Upper lobe of left lung (tissue), 6 donors: ENCODE results near the gene CD247. TPM values are rescaled to one million over a fixed set of nuclear protein-coding genes. Genes with fewer than 3 reads are reported as not detected.

Experiments
- ATAC-seq, 2 donors: fragments of 200-7000 bp; cut with Tn5 transposase; one replicate each; pipeline ENCODE4 v1.9.1; 2022; ENCODE audit warnings: mild to moderate bottlenecking in 2 of 2, moderate library complexity in 2 of 2; ENCODE audit not compliant: low FRiP score in 2 of 2
- DNase-seq, 2 donors: peaks; one replicate each; pipeline ENCODE4 v3.0.0-alpha.2; 2019 to 2020
- H3K27ac ChIP-seq, 4 donors: fragments of 200-600 bp; sonication (generic); one replicate each; pipeline ENCODE4 v1.5.1; 2016 to 2019
- H3K27me3 ChIP-seq, 4 donors: fragments of 200-600 bp; sonication (generic); one replicate each; pipeline ENCODE4 v1.5.1; 2017 to 2019
- H3K36me3 ChIP-seq, 4 donors: fragments of 200-600 bp; sonication (generic); one replicate each; pipeline ENCODE4 v1.5.1; 2016 to 2019
- H3K4me1 ChIP-seq, 4 donors: fragments of 200-600 bp; sonication (generic); one replicate each; pipeline ENCODE4 v1.5.1; 2018 to 2019
- H3K4me3 ChIP-seq, 4 donors: fragments of 200-600 bp; sonication (generic); one replicate each; pipeline ENCODE4 v1.5.1; 2017 to 2019; ENCODE audit warnings: mild to moderate bottlenecking in 2 of 4, moderate library complexity in 1 of 4
- H3K9me3 ChIP-seq, 4 donors: fragments of 200-600 bp; sonication (generic); one replicate each; pipeline ENCODE4 v1.5.1; 2018 to 2019
- CTCF ChIP-seq, 6 experiments: fragments of 450-650 bp in 4 of 6; fragments of 200-600 bp in 2 of 6; sonication (generic) in 2 of 6; IDR thresholded peaks; one replicate each; pipeline ENCODE4 v1.5.1; 2016 to 2019; ENCODE audit warnings: antibody characterized with exemption in 6 of 6
- EP300 ChIP-seq, 4 donors: sonication (generic); formaldehyde crosslinking; IDR thresholded peaks; one replicate each; pipeline ENCODE4 v1.5.1; 2017; ENCODE audit warnings: antibody characterized with exemption in 4 of 4, control low read depth in 2 of 4
- POLR2A ChIP-seq, 4 donors: fragments of 450-650 bp; IDR thresholded peaks; one replicate each; pipeline ENCODE4 v1.5.1; 2016 to 2017; ENCODE audit warnings: antibody characterized with exemption in 4 of 4, mild to moderate bottlenecking in 2 of 4
- POLR2AphosphoS5 ChIP-seq, 2 donors: sonication (generic); formaldehyde crosslinking; IDR thresholded peaks; one replicate each; pipeline ENCODE4 v1.5.1; 2017; ENCODE audit warnings: antibody characterized with exemption in 2 of 2
- WGBS, 2 donors: methylation state at CpG; one replicate each; pipeline ENCODE4 v1.1.5; 2017 to 2018; 5-methylcytosine and 5-hydroxymethylcytosine counted together
- total RNA-seq, 6 donors: library from RNA; depleted of rRNA in 4 of 6; stranded (reverse); fragments of >200 nt in 4 of 6; gene quantifications; one replicate each; pipeline versions ENCODE4 v1.1.0 to v1.2.1, GENCODE V29; 2016 to 2021
- donor health status: DM: no; HTN: no; CAD: no; lungs with moderate emphysema.
- donor health status: DM: no; HTN: yes; CAD: no; lungs with severe emphysema.

CD247 gene
- total RNA-seq, 6 donors from 2014 or later: 5.0 to 14.7 (median 8.7) TPM

GRCh38 chr1:167404161-167404888 is 114.0 kb downstream of the CD247 start:
- no peak for ATAC-seq
- DNase-seq: no peak
- Histone ChIP-seq H3K27ac (peak overlapping the region in 2 of 4 donors; percentile 7 to 35), H3K9me3 (no peaks in the 10 kb centered on the region), H3K27me3 (no peaks in the 10 kb centered on the region), H3K4me1 (peaks cover 0 to 22% (median 15%) of the 10 kb centered on the region in 4 donors), H3K36me3 (peaks cover 0 to 29% (median 2%) of the 10 kb centered on the region in 4 donors), H3K4me3 (no peak overlapping the region)
- TF ChIP-seq CTCF (IDR thresholded peaks at IDR 0.05) (no peak), POLR2AphosphoS5 (IDR thresholded peaks at IDR 0.05) (no peak), EP300 (IDR thresholded peaks at IDR 0.05) (no peak)
- WGBS, 2 donors: 39 to 46% methylated on average over 4 of the region's 4 CpGs

- DNase-seq (peak in 1 of 2 donors; percentile 82), ATAC-seq (peak; percentile 68 to 85)
- Histone ChIP-seq H3K4me3 (no peak overlapping the region), H3K27me3 (no peaks in the 10 kb centered on the region), H3K36me3 (peaks cover 3 to 48% (median 8%) of the 10 kb centered on the region in 4 donors), H3K9me3 (no peaks in the 10 kb centered on the region), H3K4me1 (peaks cover 0 to 22% (median 15%) of the 10 kb centered on the region in 4 donors), H3K27ac (no peak overlapping the region)
- TF ChIP-seq EP300 (IDR thresholded peaks at IDR 0.05) (no peak), POLR2A (IDR thresholded peaks at IDR 0.05) (no peak), CTCF (IDR thresholded peaks at IDR 0.05) (peak; percentile 17 to 71 (median 50)), POLR2AphosphoS5 (IDR thresholded peaks at IDR 0.05) (no peak)
- WGBS, 2 donors: 58 to 60% methylated on average over 8 of the region's 8 CpGs
Measured at GRCh38 chr1:167401260-167401873, 117.0 kb downstream of the CD247 start.

- no peaks in the 10 kb centered on the region for H3K9me3 ChIP-seq
- ATAC-seq (no peak), DNase-seq (no peak)
- no peak for TF ChIP-seq EP300 (IDR thresholded peaks at IDR 0.05)
- TF ChIP-seq POLR2AphosphoS5 (IDR thresholded peaks at IDR 0.05): no peak
- TF ChIP-seq CTCF (IDR thresholded peaks at IDR 0.05): no peak
- no peak for TF ChIP-seq POLR2A (IDR thresholded peaks at IDR 0.05)
- peaks cover 3 to 43% (median 12%) of the 10 kb centered on the region in 4 donors for H3K36me3 ChIP-seq
- H3K4me3 ChIP-seq: no peak overlapping the region
- H3K4me1 ChIP-seq: peaks cover 0 to 22% (median 15%) of the 10 kb centered on the region in 4 donors
- WGBS, 2 donors: 70 to 71% methylated on average over 2 of the region's 2 CpGs
- no peaks in the 10 kb centered on the region for H3K27me3 ChIP-seq
- H3K27ac ChIP-seq: no peak overlapping the region
Measured at GRCh38 chr1:167400359-167400953, 117.9 kb downstream of the CD247 start.

GRCh38 chr1:167392200-167392696 is 126.1 kb downstream of the CD247 start:
- no peaks in the 10 kb centered on the region for H3K27me3 ChIP-seq
- no peak overlapping the region for H3K27ac ChIP-seq
- 96 to 99% methylated on average over 7 of the region's 7 CpGs for WGBS, 2 donors
- DNase-seq: no peak
- no peaks in the 10 kb centered on the region for H3K4me1 ChIP-seq
- no peak for ATAC-seq
- H3K36me3 ChIP-seq: peaks cover 0 to 29% (median 10%) of the 10 kb centered on the region in 4 donors
- no peaks in the 10 kb centered on the region for H3K9me3 ChIP-seq
- TF ChIP-seq EP300 (IDR thresholded peaks at IDR 0.05): no peak
- no peak for TF ChIP-seq POLR2A (IDR thresholded peaks at IDR 0.05)
- no peak for TF ChIP-seq CTCF (IDR thresholded peaks at IDR 0.05)
- no peak for TF ChIP-seq POLR2AphosphoS5 (IDR thresholded peaks at IDR 0.05)
- no peak overlapping the region for H3K4me3 ChIP-seq
